OCI-LY3 (cell line): ENCODE results near the gene RELB.

Source experiments
- H2AFZ ChIP-seq: fragments of 200-600, 300-600 bp; shearing (Covaris generic); 2 replicates; pipeline ENCODE4 v1.6.0; 2014; ENCODE audit warnings: antibody characterized with exemption, low read depth, low read length
- H3K27ac ChIP-seq: fragments of 200-600, 300-600 bp; sonication (generic); 2 replicates; pipeline ENCODE4 v1.5.1; 2014; ENCODE audit warnings: mild to moderate bottlenecking, low read length, moderate library complexity, mixed read lengths
- H3K27me3 ChIP-seq: fragments of 200-600, 300-600 bp; sonication (generic); 2 replicates; pipeline ENCODE4 v1.6.1; 2014; ENCODE audit warnings: low read depth, low read length, mixed read lengths
- H3K36me3 ChIP-seq: fragments of 200-600, 300-600 bp; sonication (generic); replicated peaks from 2 replicates; pipeline ENCODE3; 2014; ENCODE audit warnings: low read depth, low read length, mixed read lengths
- H3K4me1 ChIP-seq: fragments of 300-600, 200-600 bp; sonication (generic); 2 replicates; pipeline ENCODE4 v1.6.1; 2014; ENCODE audit warnings: low read length, mixed read lengths
- H3K4me2 ChIP-seq: fragments of 200-600, 300-600 bp; sonication (generic); 2 replicates; pipeline ENCODE4 v1.6.1; 2014; ENCODE audit warnings: low read length, mixed read lengths
- H3K4me3 ChIP-seq: fragments of 300-600, 200-600 bp; sonication (generic); 2 replicates; pipeline ENCODE4 v1.5.1; 2014; ENCODE audit warnings: antibody characterized with exemption, mild to moderate bottlenecking, low read length, moderate library complexity
- H3K79me2 ChIP-seq: fragments of 300-600, 200-600 bp; shearing (Covaris generic); 2 replicates; pipeline ENCODE4 v1.6.1; 2014; ENCODE audit warnings: mild to moderate bottlenecking, low read length, mixed read lengths
- H3K9ac ChIP-seq: fragments of 300-600, 200-600 bp; shearing (Covaris generic); 2 replicates; pipeline ENCODE4 v1.6.0; 2014; ENCODE audit warnings: mild to moderate bottlenecking, low read length, moderate library complexity
- H3K9me3 ChIP-seq: fragments of 200-600, 300-600 bp; shearing (Covaris generic); 2 replicates; pipeline ENCODE4 v1.6.1; 2014; ENCODE audit warnings: low read length, mixed read lengths; ENCODE audit not compliant: insufficient read depth
- H4K20me1 ChIP-seq: fragments of 200-600, 300-600 bp; sonication (generic); 2 replicates; pipeline ENCODE4 v1.6.1; 2016; ENCODE audit warnings: low read length, mixed read lengths; ENCODE audit not compliant: insufficient read depth
- EZH2phosphoT487 ChIP-seq: fragments of 200-600 bp; shearing (Covaris generic); IDR thresholded peaks from 2 replicates; pipeline ENCODE4 v1.6.1; 2018; ENCODE audit warnings: antibody characterized with exemption, mixed run types, low read depth
- TF ChIP-seq, protein P1 (sequence below): fragments of 200-600, 300-600 bp; sonication (generic); IDR thresholded peaks from 2 replicates; pipeline ENCODE4 v1.5.1; 2014; ENCODE audit warnings: antibody characterized with exemption, low read length, low read depth

The RELB gene

DNA sequence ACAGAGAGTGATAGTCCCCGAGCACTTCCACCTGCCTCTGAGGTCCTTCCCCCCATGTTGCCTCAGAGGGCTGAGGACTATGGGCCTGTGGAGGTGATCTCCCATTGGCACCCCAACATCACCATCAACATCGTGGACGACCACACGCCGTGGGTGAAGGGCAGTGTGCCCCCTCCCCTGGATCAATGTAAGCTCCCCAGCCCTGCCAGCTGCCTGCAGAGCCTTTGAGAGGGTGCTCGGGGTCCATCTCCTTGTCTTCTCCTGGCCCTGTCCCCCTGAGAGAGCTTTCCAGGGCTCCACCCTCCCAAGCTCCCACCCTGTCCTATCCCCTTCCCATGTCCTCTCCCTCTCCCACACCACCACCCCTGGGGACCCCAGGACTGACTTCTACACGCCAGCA lies 14.9 kb upstream of the RELB start:
- H3K4me1 ChIP-seq: peaks cover 6% of the 10 kb centered on the region
- no peak overlapping the region for H2AFZ ChIP-seq
- H3K36me3 ChIP-seq: peaks cover 42% of the 10 kb centered on the region
- no peak overlapping the region for H3K27ac ChIP-seq
- H3K79me2 ChIP-seq: no peaks in the 10 kb centered on the region
- TF ChIP-seq, protein P1, sequence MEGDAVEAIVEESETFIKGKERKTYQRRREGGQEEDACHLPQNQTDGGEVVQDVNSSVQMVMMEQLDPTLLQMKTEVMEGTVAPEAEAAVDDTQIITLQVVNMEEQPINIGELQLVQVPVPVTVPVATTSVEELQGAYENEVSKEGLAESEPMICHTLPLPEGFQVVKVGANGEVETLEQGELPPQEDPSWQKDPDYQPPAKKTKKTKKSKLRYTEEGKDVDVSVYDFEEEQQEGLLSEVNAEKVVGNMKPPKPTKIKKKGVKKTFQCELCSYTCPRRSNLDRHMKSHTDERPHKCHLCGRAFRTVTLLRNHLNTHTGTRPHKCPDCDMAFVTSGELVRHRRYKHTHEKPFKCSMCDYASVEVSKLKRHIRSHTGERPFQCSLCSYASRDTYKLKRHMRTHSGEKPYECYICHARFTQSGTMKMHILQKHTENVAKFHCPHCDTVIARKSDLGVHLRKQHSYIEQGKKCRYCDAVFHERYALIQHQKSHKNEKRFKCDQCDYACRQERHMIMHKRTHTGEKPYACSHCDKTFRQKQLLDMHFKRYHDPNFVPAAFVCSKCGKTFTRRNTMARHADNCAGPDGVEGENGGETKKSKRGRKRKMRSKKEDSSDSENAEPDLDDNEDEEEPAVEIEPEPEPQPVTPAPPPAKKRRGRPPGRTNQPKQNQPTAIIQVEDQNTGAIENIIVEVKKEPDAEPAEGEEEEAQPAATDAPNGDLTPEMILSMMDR: no peak
- TF ChIP-seq EZH2phosphoT487: no peak
- H3K9me3 ChIP-seq: no peaks in the 10 kb centered on the region
- H3K27me3 ChIP-seq: no peaks in the 10 kb centered on the region
- no peak overlapping the region for H3K9ac ChIP-seq
- H3K4me3 ChIP-seq: no peak overlapping the region
- no peaks in the 10 kb centered on the region for H4K20me1 ChIP-seq
- no peak overlapping the region for H3K4me2 ChIP-seq

DNA sequence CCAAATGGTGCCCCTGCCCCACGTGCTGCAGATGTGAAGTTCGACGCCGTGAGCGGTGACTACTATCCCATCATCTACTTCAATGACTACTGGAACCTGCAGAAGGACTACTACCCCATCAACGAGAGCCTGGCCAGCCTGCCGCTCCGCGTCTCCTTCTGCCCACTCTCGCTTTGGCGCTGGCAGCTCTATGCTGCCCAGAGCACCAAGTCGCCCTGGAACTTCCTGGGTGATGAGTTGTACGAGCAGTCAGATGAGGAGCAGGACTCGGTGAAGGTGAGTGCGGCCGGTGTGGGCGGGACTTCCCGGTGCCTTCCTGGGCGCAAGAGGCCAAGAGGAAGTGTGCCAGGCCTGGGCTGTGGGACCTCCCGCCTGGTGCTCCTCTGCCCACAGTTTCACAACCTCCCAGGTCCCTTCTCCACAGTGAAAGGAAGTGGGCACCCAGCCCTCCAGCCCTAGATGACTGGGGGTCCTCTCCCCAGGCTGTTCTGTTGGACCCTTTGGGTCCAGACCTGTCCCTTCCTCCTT lies 14.1 kb upstream of the RELB start:
- H3K9ac ChIP-seq: no peak overlapping the region
- TF ChIP-seq, protein P1: no peak
- TF ChIP-seq EZH2phosphoT487: no peak

DNA sequence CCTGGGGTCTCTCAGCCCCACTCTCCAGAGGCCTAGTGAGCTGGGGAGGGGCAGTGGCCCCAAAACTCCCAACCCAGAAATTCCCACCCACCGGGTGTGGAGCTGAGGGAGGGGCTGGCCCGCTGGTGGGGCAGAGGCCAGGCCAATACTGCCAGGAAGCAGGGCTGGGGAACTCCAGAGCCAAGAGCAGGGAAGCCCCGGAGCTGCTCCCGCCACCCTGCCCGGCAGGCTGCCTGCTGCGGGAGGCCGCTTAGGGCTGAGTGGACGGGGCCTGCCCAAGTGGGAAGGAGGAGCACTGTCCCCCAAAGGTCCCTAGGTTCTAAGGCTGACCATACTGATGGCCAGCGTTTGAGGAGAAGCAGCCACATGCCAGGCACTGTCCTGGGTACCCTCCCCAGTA lies 13.0 kb upstream of the RELB start:
- Histone ChIP-seq H3K27me3 (no peaks in the 10 kb centered on the region), H3K4me3 (no peak overlapping the region), H4K20me1 (no peaks in the 10 kb centered on the region), H3K4me1 (peaks cover 6% of the 10 kb centered on the region), H3K36me3 (peaks cover 48% of the 10 kb centered on the region), H3K79me2 (no peaks in the 10 kb centered on the region), H3K9ac (no peak overlapping the region), H2AFZ (no peak overlapping the region), H3K9me3 (no peaks in the 10 kb centered on the region), H3K4me2 (no peak overlapping the region), H3K27ac (no peak overlapping the region)
- TF ChIP-seq EZH2phosphoT487: no peak
- TF ChIP-seq, protein P1: no peak

More for the DNA sequence above, 14.1 kb upstream of the RELB start:
- Histone ChIP-seq H3K4me1 (peaks cover 6% of the 10 kb centered on the region), H2AFZ (no peak overlapping the region), H3K27me3 (no peaks in the 10 kb centered on the region), H3K79me2 (no peaks in the 10 kb centered on the region), H3K36me3 (peaks cover 43% of the 10 kb centered on the region), H3K9me3 (no peaks in the 10 kb centered on the region), H3K27ac (no peak overlapping the region), H3K4me2 (no peak overlapping the region), H4K20me1 (no peaks in the 10 kb centered on the region), H3K4me3 (no peak overlapping the region)

DNA sequence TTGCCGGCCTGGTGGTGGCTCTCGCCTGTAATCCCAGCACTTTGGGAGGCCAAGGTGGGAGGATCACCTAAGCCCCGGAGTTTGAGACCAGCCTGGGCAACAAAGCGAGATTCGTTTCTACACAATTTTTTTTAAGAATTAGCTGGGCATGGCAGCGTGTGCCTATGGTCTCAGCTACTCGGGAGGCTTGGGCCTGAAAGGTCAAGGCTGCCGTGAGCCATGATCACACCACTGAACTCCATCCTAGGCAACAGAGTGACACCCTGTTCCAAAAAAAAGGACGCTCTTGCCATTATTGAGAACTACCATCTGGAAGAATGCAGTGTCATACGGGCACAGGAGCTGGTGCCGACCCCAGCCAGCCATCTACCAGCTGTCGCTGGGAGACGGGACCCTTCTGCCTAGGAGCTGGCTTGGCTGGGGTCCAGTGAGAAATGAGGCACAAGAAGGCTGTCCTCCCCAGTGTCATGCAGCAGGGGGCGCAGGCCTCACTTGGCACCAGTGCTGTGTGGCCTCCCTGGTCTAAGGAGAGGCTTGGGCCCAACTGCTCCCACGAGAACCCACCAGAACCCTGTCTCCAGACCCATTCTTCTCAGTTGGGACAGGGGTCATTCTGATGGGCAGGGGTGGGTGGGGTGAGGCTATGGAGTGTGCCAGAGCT lies 12.2 kb upstream of the RELB start:
- no peak overlapping the region for H3K27ac ChIP-seq
- H3K79me2 ChIP-seq: no peaks in the 10 kb centered on the region
- H2AFZ ChIP-seq: no peak overlapping the region
- H3K9ac ChIP-seq: no peak overlapping the region
- no peak for TF ChIP-seq EZH2phosphoT487
- TF ChIP-seq, protein P1: peak; percentile 80
- no peak overlapping the region for H3K4me3 ChIP-seq
- peaks cover 51% of the 10 kb centered on the region for H3K36me3 ChIP-seq
- no peak overlapping the region for H3K4me2 ChIP-seq
- H3K4me1 ChIP-seq: peaks cover 6% of the 10 kb centered on the region
- no peaks in the 10 kb centered on the region for H3K27me3 ChIP-seq
- H4K20me1 ChIP-seq: no peaks in the 10 kb centered on the region
- H3K9me3 ChIP-seq: no peaks in the 10 kb centered on the region
